SKM-1 treated with dmso at 0.1 percent for 144 hours (cell line): ENCODE measurements around the gene SLC51A.
A peak's percentile ranks its signal among the peaks of the same experiment; 100 is the strongest.
"Not testable (repeated sequence)": the region's sequence is repeated elsewhere in the genome, so short reads cannot be mapped to it uniquely, and the experiment has no call there.

Source experiments
- DNase-seq: peaks from one replicate; lab custom pipeline; 2025; ENCODE audit not compliant: unreplicated experiment; lab: John Stamatoyannopoulos, UW

The SLC51A gene

DNA sequence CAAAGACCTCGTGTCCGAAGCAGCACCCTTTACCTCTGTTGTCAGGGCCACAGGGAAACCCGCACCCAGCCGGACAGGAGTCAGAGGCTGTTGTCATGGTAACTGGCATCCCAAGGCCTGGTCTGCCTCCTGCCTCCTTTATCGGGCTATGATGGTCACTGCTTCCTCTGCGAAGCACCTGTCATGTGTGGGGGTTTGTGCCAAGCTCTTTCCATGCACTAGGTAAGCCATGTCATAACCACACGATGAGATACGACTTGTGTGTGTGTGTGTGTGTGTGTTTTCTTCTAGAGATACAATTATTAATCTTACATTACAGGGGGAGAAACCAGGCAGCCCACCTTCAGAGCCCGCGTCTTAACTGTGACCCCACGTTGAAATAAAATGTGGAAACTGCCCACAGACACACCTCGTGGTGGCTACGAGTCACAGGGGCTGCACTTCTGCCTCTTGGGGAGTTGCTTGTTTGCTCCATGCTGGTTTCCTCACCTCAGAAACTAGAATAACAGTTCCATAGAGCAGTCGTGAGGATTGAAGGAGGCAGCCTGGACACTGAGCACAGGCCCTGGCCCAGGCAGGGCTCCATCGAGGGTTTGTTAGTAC is 23.1 kb upstream of the SLC51A start:
- DNase-seq = no peak

GRCh38 chr3:196193736-196194541 is 22.4 kb upstream of the SLC51A start:
- DNase-seq = no peak

- DNase-seq = no peak
Observed at GRCh38 chr3:196194542-196194915, 21.8 kb upstream of the SLC51A start.

DNA sequence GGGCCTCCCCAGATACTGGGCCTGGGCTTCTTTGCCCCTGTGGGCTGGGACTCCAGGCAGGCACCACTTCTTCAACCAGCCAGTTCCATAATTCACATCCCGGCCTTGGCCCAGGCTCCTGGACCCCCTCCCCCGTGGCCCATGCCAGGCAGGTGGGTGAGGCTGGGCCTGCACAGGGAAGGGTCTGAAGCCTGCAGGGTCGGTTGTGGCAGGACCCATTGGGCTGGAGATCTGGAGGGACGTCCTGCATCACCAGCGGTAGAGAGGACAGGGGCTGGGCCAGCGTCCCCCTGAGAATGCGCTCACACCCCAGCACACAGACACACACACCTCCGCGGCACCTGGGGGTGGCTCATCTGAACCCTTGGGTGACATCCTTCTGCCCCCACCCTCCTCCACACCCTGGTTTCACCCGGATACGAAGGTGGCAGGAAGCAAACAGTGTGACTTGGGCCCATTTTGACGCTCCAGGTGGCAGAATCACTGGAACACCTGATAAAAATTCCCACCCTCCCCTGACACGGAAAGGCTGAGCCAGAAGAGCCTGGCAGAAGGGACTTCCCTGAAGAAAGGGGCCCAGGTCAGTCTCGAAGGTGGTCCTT is 20.6 kb upstream of the SLC51A start:
- DNase-seq = no peak

DNA sequence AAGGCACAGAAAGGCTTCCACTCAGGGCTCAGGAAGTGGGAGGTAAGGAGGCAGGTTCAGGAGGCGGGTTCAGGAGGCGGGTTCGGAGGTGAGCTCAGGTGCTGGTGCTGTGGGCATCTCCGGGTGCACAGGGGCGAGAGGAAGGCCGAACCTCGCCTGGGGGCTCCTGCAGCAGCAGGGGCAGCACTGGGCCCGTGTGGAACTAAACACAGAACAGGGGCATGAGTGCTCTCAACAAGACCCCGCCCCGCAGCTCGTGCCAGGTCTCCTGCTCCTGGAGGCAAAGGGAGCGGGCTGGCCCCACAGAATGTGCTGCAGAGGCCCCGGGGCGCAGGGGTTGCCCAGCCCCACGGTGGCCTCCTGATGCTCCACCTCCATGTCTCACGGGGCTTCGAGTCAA is 18.8 kb upstream of the SLC51A start:
- DNase-seq = no peak

DNA sequence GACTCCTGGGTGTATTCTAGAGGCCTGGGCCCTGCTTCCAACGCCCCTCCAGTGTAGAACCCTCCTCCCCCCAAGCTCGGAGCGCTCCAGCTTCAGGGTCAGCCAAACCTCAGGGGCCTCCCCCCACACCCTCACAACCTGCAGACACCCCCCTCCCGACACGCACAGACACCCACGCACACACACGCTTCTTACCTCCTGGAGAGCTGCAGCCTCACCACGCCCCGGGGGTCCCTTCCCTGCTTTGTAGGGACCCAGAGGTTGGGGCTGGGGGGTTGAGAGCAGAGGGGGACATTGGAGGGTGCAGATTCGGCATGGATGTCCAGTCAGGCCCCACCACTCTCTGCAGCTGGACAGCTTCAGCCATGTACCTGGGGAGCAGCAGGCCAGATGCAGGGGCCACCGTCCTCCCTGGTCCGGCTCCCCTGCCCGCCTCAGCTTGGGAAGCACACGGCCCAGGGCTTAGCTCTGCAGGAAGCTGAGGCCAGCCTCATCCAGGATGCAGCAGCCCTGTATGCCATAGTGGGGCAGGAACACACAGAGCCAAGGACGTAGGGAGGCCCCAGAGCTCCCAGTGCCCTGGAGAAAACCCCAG is 18.2 kb upstream of the SLC51A start:
- DNase-seq = no peak

- peak; percentile 49 for DNase-seq
Observed at GRCh38 chr3:196198771-196199753, 17.3 kb upstream of the SLC51A start.

DNA sequence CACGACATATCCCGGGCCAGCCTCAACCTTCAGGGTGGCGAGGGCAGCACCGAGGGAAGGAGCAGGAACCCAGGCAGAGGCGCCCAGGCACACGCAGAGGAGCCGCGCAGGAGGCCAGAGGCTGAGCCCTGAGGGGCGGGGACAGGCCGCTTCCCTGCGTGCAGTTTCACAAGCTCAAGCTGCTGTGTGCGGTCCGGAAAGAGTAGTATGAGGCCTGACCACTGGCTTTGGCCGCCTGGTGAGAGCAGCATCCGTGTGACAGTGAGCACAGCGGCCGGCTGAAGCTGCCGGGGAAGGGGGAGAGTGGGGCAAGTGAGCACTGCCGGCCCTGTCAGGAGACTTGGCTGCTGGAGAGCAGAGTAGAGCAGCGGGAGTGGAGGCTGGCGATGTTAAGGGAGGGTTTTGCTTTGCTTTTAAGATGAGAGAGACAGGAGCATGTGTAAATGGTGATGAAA is 13.8 kb upstream of the SLC51A start:
- no peak for DNase-seq

DNA sequence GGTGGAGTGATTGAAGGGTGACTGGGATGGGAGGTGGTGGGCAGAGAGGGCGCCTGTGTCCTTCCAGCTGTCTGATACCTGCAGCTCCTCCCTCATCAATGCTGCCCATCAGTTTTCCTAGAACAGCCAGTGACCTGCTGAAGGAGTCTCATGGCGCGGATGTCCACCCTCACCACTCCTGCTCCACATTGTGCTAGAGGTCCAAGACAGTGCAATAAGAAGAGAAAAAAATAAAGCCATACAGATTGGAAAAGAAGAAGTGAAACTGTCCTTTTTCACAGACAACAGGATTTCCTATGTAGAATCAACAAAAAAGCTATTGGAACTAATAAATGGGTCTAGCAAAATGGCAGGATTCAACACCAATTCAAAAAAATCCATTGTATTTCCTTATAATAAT is 12.5 kb upstream of the SLC51A start:
- no peak for DNase-seq

GRCh38 chr3:196205442-196206205 is 10.7 kb upstream of the SLC51A start:
- not testable (repeated sequence) for DNase-seq

GRCh38 chr3:196207159-196207832 is 9.0 kb upstream of the SLC51A start:
- DNase-seq = no peak

DNA sequence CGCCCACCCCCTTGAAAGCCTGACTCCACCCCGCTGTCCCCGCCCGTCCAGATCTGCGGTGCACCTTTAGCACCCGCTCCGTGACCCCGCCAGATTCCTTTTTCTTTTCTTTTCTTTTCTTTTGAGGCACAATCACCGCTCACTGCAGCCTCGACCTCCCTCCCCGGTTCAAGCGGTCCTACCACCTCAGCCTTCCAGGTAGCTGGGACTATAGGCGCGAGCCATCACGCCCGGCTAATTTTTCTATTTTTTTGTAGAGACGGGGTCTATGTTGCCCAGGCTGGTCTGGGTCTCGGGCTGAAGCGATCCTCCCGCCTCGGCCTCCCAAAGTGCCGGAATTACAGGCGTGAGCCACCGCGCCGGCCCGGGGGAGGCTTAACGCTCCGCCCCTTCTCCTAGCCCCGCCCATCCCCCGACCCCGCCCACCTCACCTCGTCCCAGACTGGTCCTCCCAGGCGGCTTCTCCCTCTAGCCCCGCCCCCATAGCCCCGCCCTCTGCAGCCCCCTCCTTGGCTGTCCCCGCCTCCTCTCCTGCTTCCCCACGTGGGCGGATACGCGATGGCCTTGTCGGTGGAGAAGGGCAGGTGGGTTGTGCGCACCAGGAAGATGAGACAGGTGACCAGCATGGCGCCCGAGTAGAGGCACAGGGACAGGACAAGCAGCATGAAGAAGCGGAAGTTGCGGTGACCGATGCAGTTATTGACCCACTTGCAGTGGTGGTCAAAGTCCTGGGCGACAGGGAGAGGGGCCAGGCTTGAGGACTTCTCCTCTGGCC is 8.3 kb upstream of the SLC51A start:
- DNase-seq = peak; percentile 58

GRCh38 chr3:196208942-196209695 is 7.2 kb upstream of the SLC51A start:
- DNase-seq = no peak

DNA sequence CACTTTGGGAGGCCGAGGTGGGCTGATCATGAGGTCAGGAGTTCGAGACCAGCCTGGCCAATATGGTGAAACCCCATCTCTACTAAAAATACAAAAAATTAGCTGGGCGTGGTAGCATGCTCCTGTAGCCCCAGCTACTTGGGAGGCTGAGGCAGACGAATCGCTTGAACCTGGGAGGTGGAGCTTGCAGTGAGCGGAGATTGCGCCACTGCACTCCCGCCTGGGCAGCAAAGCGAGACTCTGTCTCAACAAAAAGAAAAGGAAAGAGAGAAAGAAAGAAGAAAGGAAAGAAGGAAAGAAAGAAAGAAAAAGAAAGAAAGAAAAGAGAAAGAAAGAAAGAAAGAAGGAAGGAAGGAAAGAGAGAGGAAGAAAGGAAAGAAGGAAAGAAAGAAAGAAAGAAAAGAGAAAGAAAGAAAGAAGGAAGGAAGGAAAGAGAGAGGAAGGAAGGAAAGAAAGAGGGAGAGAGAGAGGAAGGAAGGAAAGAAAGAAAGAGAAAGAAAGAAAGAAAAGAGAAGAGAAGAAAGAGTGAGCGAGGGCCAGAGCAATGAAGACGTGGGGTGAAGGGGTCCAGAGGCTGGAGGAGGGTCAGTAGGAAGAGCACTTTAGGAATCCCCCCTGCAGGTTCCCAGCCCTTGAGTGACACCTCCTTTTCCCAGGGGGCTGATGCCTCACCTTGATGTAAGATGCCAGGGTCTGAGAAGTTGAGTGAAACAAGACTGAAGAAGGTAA is 6.2 kb upstream of the SLC51A start:
- not testable (repeated sequence) for DNase-seq

GRCh38 chr3:196210673-196211556 is 5.4 kb upstream of the SLC51A start, which contains the start of gene ZDHHC19:
Gene ZDHHC19, minus strand, starts transcription at chr3:196211400. Its CDS starts 85 bp downstream, at chr3:196211315.
- no peak for DNase-seq

- DNase-seq = no peak
Observed at GRCh38 chr3:196214783-196215441, 1.4 kb upstream of the SLC51A start.
